Small intestine (tissue), 7 donors: ENCODE data around the gene FASTK. TPM values are rescaled to one million over a fixed set of nuclear protein-coding genes. Genes with fewer than 3 reads are reported as not detected.

Source experiments
- DNase-seq, 2 donors: peaks; one replicate each; pipeline versions ENCODE4 v3.0.0 to v3.0.0-alpha.2; 2013
- FAIRE-seq: peaks from 2 replicates; lab custom pipeline; 2012; peaks lifted over from hg19 to GRCh38; lab: Jason Lieb, UNC
- H3K27ac ChIP-seq, 3 donors: one replicate each; pipeline ENCODE4 v1.5.1; 2013; ENCODE audit warnings: low read length in 2 of 3, mild to moderate bottlenecking in 2 of 3, control low read depth in 1 of 3, inconsistent platforms in 1 of 3, low read depth in 1 of 3, moderate library complexity in 1 of 3
- H3K27me3 ChIP-seq, 3 donors: one replicate each; pipeline ENCODE4 v1.6.1; 2013; ENCODE audit warnings: low read length in 3 of 3, inconsistent platforms in 1 of 3; ENCODE audit not compliant: control insufficient read depth in 3 of 3, insufficient read depth in 3 of 3
- H3K36me3 ChIP-seq, 3 donors: one replicate each; pipeline ENCODE4 v1.6.1; 2013; ENCODE audit warnings: low read length in 3 of 3, inconsistent platforms in 1 of 3, low read depth in 1 of 3, mild to moderate bottlenecking in 1 of 3, moderate library complexity in 1 of 3; ENCODE audit not compliant: control insufficient read depth in 3 of 3, insufficient read depth in 2 of 3
- H3K4me1 ChIP-seq, 3 donors: one replicate each; pipeline ENCODE4 v1.6.1; 2013; ENCODE audit warnings: low read length in 2 of 3, inconsistent platforms in 1 of 3, low read depth in 1 of 3, mild to moderate bottlenecking in 1 of 3, moderate library complexity in 1 of 3; ENCODE audit not compliant: control insufficient read depth in 3 of 3, insufficient read depth in 2 of 3
- H3K4me3 ChIP-seq, 3 donors: one replicate each; pipeline ENCODE4 v1.5.1; 2013; ENCODE audit warnings: low read length in 3 of 3, control low read depth in 1 of 3, inconsistent platforms in 1 of 3, low read depth in 1 of 3, mild to moderate bottlenecking in 1 of 3, moderate library complexity in 1 of 3
- H3K9me3 ChIP-seq, 2 donors: one replicate each; pipeline ENCODE4 v1.6.1; 2013; ENCODE audit warnings: low read depth in 1 of 2, low read length in 1 of 2; ENCODE audit not compliant: control insufficient read depth in 2 of 2, insufficient read depth in 1 of 2
- WGBS, 3 donors: extraction: QIAGEN DNeasy Blood & Tissue Kit; methylation state at CpG; one replicate each; pipeline ENCODE4 v1.1.7; 2013; 5-methylcytosine and 5-hydroxymethylcytosine counted together
- polyA plus RNA-seq, 4 donors: library from polyadenylated mRNA; stranded (reverse) in 3 of 4; unstranded in 1 of 4; fragments of 200-250 nt in 3 of 4; fragments of 120-200 nt in 1 of 4; gene quantifications; one replicate each; pipeline versions ENCODE4 v1.2.1 to v1.2.3, GENCODE V29; 2013
- donor health status: healthy with polysubstance abuse.
- donor health status: control.
- donor health status: control.
- donor health status: Bipolar disorder and iron deficiency.
- donor health status: healthy.

FASTK gene
- polyA plus RNA-seq, 4 donors: 95.2 to 248 (median 126) TPM

DNA sequence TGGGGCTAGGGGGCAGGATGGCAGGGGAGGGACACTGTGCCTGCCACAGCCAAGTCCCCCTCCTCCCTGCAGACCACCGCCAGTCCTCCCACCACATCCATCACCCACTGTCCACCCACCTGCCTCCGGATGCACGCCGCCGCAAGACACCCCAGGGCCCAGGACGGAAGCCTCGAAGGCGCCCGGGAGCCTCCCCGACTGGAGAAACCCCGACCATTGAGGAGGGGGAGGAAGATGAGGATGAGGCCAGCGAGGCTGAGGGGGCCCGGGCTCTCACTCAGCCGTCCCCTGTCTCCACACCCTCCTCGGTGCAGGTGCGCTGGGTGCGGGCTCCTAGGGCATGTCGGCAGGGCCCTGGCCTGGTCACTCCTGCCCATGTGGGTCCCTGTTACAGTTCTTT is 16.2 kb downstream of the FASTK start:
- Histone ChIP-seq H3K27me3 (no peaks in the 10 kb centered on the region), H3K4me3 (no peak overlapping the region), H3K4me1 (peaks cover 0 to 27% (median 9%) of the 10 kb centered on the region in 3 donors), H3K27ac (no peak overlapping the region), H3K36me3 (peaks cover 9 to 70% (median 22%) of the 10 kb centered on the region in 3 donors), H3K9me3 (no peaks in the 10 kb centered on the region)
- WGBS, 3 donors: 95 to 98% (median 95%) methylated on average over 9 to 18 of the region's 18 CpGs
- DNase-seq: no peak
- FAIRE-seq: no peak

DNA sequence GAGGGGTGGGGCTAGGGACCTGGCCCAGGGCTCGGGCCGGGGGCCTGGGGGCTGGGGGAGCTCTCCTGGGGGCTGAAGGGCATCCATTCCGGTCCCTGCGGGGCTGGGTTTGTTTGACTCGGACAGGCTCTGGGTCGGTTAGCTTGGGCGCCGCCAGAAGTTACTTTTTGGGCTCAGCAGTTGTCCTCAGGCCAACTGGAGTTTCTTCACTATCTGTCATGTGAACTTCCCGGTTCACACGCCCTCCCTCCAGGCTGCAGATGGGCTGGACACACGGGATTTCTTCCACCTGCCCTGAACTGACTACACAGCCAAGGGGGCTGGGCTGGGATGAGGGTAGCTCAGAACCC is 17.4 kb downstream of the FASTK start:
- FAIRE-seq (no peak), DNase-seq (peak; percentile 32 to 59)
- Histone ChIP-seq H3K27ac (peak overlapping the region in 1 of 3 donors; percentile 52), H3K27me3 (no peaks in the 10 kb centered on the region), H3K4me1 (peaks cover 0 to 37% (median 9%) of the 10 kb centered on the region in 3 donors), H3K36me3 (peaks cover 8 to 58% (median 22%) of the 10 kb centered on the region in 3 donors), H3K4me3 (peak overlapping the region in 2 of 3 donors; percentile 67 to 72), H3K9me3 (no peaks in the 10 kb centered on the region)
- 18 to 47% (median 36%) methylated on average over 9 to 11 of the region's 11 CpGs for WGBS, 3 donors

DNA sequence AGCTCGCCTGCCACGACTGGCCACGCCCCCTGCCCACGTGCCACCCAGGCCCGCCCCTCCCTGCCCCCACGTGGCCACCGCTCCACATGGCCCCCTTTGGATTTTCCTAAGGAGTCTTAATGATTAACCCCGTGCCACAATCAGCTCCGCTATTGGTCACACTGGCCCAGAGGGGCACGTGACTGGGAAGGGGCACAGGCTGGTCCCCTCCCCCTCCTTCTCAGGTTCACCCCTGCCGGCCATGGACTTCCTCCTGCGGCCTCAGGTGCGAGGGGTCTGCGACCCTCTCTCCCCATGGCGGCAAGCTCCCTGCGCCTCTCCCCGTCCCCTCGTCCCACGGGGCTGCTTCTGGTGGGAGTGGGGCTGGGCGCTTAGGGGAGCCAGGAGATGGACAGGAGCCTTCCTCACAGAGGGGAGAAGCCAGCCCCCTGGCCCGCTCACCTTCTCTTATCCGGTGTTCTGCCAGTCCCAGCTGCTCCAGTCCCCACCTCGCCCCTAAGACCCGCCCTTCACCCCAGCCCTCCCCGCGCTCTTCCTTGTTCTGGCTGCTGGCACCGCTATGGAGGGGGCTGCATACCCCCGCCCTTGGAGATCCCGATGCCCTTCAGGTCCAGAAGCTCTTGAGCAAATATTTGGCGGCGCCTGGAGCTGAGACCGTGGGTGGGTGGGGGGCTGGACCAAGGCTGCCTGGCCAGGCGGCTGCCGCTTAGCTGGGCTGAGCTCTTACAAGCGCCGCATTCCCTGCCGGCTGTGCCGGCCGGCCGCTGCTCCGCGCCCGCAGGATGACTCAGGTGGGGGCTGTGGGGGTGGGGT is 18.0 kb downstream of the FASTK start:
- no peak for FAIRE-seq
- H3K27me3 ChIP-seq: no peaks in the 10 kb centered on the region
- peaks cover 7 to 52% (median 22%) of the 10 kb centered on the region in 3 donors for H3K36me3 ChIP-seq
- H3K9me3 ChIP-seq: no peaks in the 10 kb centered on the region
- H3K27ac ChIP-seq: peak overlapping the region; percentile 75 to 79 (median 75)
- peak overlapping the region in 2 of 3 donors; percentile 67 to 72 for H3K4me3 ChIP-seq
- WGBS, 3 donors: 21 to 50% (median 39%) methylated on average over 37 to 43 of the region's 43 CpGs
- peaks cover 0 to 37% (median 9%) of the 10 kb centered on the region in 3 donors for H3K4me1 ChIP-seq
- DNase-seq: peak; percentile 95

DNA sequence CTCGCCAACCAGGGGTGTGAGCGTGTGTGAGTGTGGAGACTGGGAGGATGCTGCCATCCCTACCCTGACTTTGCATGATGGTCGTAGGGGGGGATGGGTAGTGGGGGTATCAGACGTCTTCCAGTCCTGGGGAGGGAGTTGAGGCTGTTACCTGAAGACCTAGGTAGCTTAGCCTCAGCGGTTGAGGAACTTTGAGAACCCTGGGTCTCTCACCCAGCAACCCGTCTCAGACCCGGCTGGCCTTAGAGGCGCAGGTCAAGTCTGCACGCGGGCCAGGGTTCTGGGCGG is 18.6 kb downstream of the FASTK start:
- Histone ChIP-seq H3K27me3 (no peaks in the 10 kb centered on the region), H3K9me3 (no peaks in the 10 kb centered on the region), H3K27ac (no peak overlapping the region), H3K4me1 (peaks cover 0 to 40% (median 9%) of the 10 kb centered on the region in 3 donors), H3K4me3 (no peak overlapping the region), H3K36me3 (peaks cover 3 to 46% (median 22%) of the 10 kb centered on the region in 3 donors)
- DNase-seq: no peak
- 20 to 64% (median 44%) methylated on average over 10 to 11 of the region's 11 CpGs for WGBS, 3 donors
- no peak for FAIRE-seq

DNA sequence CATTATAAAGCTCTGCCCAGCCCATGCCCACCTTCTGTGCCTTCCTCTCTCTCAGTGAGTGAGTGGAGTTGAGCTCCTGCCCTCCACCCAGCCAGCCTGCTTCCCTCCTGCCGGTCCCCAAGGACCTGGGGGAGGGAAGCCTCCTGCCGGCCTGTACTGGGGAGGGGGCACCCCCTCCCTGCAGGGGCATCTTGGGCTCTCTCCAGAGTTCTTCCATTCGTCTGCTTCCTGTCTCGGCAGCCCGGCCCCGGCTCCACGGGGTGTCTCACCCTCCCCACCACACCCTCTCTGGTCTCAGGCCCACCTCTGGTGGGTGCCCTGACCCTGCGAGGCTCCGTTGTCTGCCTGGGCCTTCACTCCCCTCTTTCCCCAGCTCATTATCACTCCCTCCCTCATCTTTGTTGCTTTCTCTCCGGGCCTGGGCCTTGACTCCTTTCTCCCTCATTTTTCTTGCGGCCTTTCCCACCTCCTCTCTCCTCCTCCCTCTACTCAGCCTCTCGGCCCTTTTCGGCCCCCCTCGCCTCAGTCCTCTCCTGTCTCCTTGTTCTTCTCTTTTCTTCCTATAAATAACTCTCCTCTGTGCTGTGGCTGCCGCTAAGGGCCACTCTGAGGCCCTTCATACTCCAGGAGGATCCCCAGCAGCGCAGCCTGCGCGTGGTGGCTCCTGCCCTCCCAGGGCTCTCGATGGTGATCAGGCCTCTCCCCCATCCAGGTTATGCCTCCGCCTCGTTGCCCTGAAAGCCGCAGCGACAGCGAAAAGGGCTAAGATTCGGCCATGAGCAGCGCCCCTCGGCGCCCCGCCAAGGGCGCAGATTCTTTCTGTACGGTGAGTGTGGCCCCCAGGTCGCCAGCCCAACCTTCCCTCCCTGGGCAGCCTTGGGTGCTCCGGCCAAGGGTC is 19.1 kb downstream of the FASTK start:
- DNase-seq (no peak), FAIRE-seq (no peak)
- peaks cover 0 to 46% (median 9%) of the 10 kb centered on the region in 3 donors for H3K4me1 ChIP-seq
- H3K27ac ChIP-seq: no peak overlapping the region
- H3K4me3 ChIP-seq: no peak overlapping the region
- H3K36me3 ChIP-seq: peaks cover under 1 to 40% (median 19%) of the 10 kb centered on the region in 3 donors
- WGBS, 3 donors: 66 to 71% (median 70%) methylated on average over 33 of the region's 33 CpGs
- H3K9me3 ChIP-seq: no peaks in the 10 kb centered on the region
- H3K27me3 ChIP-seq: no peaks in the 10 kb centered on the region

DNA sequence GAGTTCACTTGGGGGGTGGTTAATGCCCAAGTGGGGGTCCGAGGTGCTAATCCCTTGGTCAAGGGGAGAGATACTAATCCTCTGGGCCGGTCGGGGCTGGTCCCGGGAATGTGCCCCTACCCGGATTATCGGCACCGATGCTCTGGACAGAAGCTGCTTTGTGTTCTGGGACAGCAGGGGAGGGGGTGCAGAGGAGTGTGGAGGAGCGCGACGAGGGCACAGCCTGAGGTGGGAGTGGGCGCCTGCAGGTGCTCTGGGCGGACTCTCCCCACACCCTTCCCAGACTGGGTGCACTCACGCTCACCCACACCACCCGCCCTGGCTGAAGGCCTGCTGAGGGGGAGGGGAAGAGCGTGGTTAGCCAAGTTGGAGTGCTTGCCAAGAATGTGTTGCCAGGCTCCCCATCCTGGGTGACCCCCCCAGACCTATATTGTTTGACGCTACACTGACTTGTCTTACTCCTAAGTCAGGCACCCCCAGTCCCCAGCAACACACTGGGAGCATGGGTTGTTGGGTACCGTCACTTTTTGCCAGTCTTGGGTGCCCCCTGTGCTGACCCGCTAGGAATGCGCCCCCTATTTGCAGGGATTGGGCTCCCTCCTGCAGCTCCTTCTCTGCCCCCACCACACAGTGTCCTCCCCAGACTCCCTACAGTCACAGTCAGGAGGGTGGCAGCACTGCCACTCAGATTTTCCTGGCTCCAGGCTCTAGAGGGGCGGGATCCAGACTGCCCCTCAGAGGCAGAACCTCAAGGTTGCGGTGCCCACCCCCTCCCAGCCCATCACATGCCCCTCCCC is 20.0 kb downstream of the FASTK start:
- Histone ChIP-seq H3K4me1 (peaks cover 0 to 48% (median 9%) of the 10 kb centered on the region in 3 donors), H3K4me3 (peak overlapping the region; percentile 73 to 81 (median 80)), H3K27ac (peak overlapping the region in 1 of 3 donors; percentile 8), H3K9me3 (no peaks in the 10 kb centered on the region), H3K36me3 (peaks cover 0 to 32% (median 13%) of the 10 kb centered on the region in 3 donors), H3K27me3 (no peaks in the 10 kb centered on the region)
- FAIRE-seq: no peak
- WGBS, 3 donors: 10 to 14% (median 11%) methylated on average over 20 to 21 of the region's 21 CpGs
- DNase-seq: peak; percentile 38 to 46

DNA sequence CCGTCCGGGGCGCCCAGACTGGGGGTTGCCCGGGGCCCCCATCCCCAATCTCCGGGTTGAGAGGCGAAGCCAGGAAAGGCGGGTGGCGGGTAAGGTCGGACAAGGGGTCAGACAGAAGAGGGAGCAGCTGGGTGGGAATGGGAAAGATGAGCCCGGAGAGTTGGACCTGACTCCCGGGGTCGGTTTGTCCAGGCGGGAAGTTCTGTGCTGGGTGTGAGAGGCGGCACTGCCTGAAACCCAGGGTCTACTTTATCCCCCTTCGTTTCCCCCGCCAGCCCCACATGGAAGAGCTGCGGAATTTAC is 20.5 kb downstream of the FASTK start:
- no peak for FAIRE-seq
- 2% methylated on average over 16 to 17 of the region's 17 CpGs for WGBS, 3 donors
- H3K9me3 ChIP-seq: no peaks in the 10 kb centered on the region
- peak overlapping the region in 1 of 3 donors; percentile 70 for H3K27ac ChIP-seq
- H3K4me3 ChIP-seq: peak overlapping the region; percentile 73 to 81 (median 80)
- H3K27me3 ChIP-seq: no peaks in the 10 kb centered on the region
- H3K36me3 ChIP-seq: peaks cover 0 to 31% (median 12%) of the 10 kb centered on the region in 3 donors
- DNase-seq: peak in 1 of 2 donors; percentile 16
- H3K4me1 ChIP-seq: peaks cover 0 to 48% (median 9%) of the 10 kb centered on the region in 3 donors
